ENCODE data around the gene NT5DC1.

DNA sequence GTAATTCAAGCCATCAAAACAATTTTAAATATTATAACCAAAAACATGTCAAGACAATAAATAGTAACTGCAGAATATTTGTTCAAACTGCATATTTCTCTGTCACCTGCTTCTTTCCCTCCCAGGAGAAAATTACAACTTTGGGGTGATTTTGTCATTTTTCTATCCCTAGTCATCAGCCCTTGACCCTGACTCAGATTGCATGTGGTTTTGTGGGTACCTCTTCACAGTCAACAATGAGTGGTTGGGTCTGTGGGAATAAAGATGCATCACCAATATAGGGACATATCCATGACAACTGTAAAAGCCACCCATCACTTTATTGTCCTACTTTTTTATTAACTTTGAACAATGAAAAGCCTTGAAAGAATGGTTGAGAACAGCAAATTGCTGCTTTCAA lies 18.0 kb downstream of the NT5DC1 start:
- TF ChIP-seq, protein P1, sequence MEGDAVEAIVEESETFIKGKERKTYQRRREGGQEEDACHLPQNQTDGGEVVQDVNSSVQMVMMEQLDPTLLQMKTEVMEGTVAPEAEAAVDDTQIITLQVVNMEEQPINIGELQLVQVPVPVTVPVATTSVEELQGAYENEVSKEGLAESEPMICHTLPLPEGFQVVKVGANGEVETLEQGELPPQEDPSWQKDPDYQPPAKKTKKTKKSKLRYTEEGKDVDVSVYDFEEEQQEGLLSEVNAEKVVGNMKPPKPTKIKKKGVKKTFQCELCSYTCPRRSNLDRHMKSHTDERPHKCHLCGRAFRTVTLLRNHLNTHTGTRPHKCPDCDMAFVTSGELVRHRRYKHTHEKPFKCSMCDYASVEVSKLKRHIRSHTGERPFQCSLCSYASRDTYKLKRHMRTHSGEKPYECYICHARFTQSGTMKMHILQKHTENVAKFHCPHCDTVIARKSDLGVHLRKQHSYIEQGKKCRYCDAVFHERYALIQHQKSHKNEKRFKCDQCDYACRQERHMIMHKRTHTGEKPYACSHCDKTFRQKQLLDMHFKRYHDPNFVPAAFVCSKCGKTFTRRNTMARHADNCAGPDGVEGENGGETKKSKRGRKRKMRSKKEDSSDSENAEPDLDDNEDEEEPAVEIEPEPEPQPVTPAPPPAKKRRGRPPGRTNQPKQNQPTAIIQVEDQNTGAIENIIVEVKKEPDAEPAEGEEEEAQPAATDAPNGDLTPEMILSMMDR (IDR thresholded peaks at IDR 0.05), result no peak
- TF ChIP-seq POLR2A (IDR thresholded peaks at IDR 0.05), result no peak
